ENCODE measurements around the gene MLXIPL. TPM values are rescaled to one million over a fixed set of nuclear protein-coding genes. Genes with fewer than 3 reads are reported as not detected.

MLXIPL gene
- total RNA-seq, 1 experiment from 2014 or later = 20.6 TPM

GRCh38 chr7:73642834-73643233, 18.5 kb upstream of the MLXIPL start:
- no peaks in the 10 kb centered on the region for H3K9me3 ChIP-seq (ENCODE audit: low read depth, low read length, poor library complexity, severe bottlenecking)
- H3K27ac ChIP-seq (ENCODE audit: low read depth, low read length, poor library complexity, severe bottlenecking) = no peak overlapping the region
- H3K27me3 ChIP-seq (replicated peaks; ENCODE audit: insufficient read depth, low read depth, low read length, poor library complexity) = no peaks in the 10 kb centered on the region
- H3K36me3 ChIP-seq (ENCODE audit: insufficient read depth, low read length, poor library complexity, severe bottlenecking) = no peaks in the 10 kb centered on the region
- no peak for DNase-seq (ENCODE audit: low spot score)
- no peak overlapping the region for H3K4me3 ChIP-seq (ENCODE audit: low read depth, low read length, poor library complexity, severe bottlenecking)
- BruUV-seq (replicated peaks) = no TSS peak
- H3K4me1 ChIP-seq (ENCODE audit: insufficient read depth, low read length, poor library complexity, severe bottlenecking) = peaks cover under 1% of the 10 kb centered on the region
- intact Hi-C loops (cut with micrococcal nuclease; ENCODE audit: unreplicated experiment) = no loop called here
- TF ChIP-seq EZH2 (IDR thresholded peaks at IDR 0.05; ENCODE audit: borderline replicate concordance, low read depth, low read length, poor library complexity, severe bottlenecking) (no peak), CTCF (conservative IDR thresholded peaks at IDR 0.05; ENCODE audit: low read depth, low read length) (no peak)
- POLR2A ChIA-PET (ENCODE audit: low non-redundant PET) = no interaction called here
- CTCF ChIA-PET = no interaction called here

GRCh38 chr7:73638911-73639310, 14.6 kb upstream of the MLXIPL start:
- no peak for TF ChIP-seq EZH2 (IDR thresholded peaks at IDR 0.05; ENCODE audit: borderline replicate concordance, low read depth, low read length, poor library complexity, severe bottlenecking)
- TF ChIP-seq CTCF (conservative IDR thresholded peaks at IDR 0.05; ENCODE audit: low read depth, low read length) = no peak
- H3K27ac ChIP-seq (ENCODE audit: low read depth, low read length, poor library complexity, severe bottlenecking) = no peak overlapping the region
- no peak for DNase-seq (ENCODE audit: low spot score)
- BruUV-seq (replicated peaks) = no TSS peak
- no peaks in the 10 kb centered on the region for H3K36me3 ChIP-seq (ENCODE audit: insufficient read depth, low read length, poor library complexity, severe bottlenecking)
- POLR2A ChIA-PET (ENCODE audit: low non-redundant PET) = no interaction called here
- peaks cover 7% of the 10 kb centered on the region for H3K4me1 ChIP-seq (ENCODE audit: insufficient read depth, low read length, poor library complexity, severe bottlenecking)
- CTCF ChIA-PET = no interaction called here
- no peak overlapping the region for H3K4me3 ChIP-seq (ENCODE audit: low read depth, low read length, poor library complexity, severe bottlenecking)
- intact Hi-C loops (cut with micrococcal nuclease; ENCODE audit: unreplicated experiment) = no loop called here
- H3K9me3 ChIP-seq (ENCODE audit: low read depth, low read length, poor library complexity, severe bottlenecking) = no peaks in the 10 kb centered on the region
- H3K27me3 ChIP-seq (replicated peaks; ENCODE audit: insufficient read depth, low read depth, low read length, poor library complexity) = no peaks in the 10 kb centered on the region

GRCh38 chr7:73635428-73636200, 11.3 kb upstream of the MLXIPL start:
- Histone ChIP-seq H3K36me3 (ENCODE audit: insufficient read depth, low read length, poor library complexity, severe bottlenecking) (no peaks in the 10 kb centered on the region), H3K27me3 (replicated peaks; ENCODE audit: insufficient read depth, low read depth, low read length, poor library complexity) (no peaks in the 10 kb centered on the region), H3K4me3 (ENCODE audit: low read depth, low read length, poor library complexity, severe bottlenecking) (no peak overlapping the region), H3K4me1 (ENCODE audit: insufficient read depth, low read length, poor library complexity, severe bottlenecking) (peaks cover 7% of the 10 kb centered on the region), H3K27ac (ENCODE audit: low read depth, low read length, poor library complexity, severe bottlenecking) (no peak overlapping the region), H3K9me3 (ENCODE audit: low read depth, low read length, poor library complexity, severe bottlenecking) (no peaks in the 10 kb centered on the region)
- ChIA-PET POLR2A (ENCODE audit: low non-redundant PET) (interaction anchor here (0.9 kb wide), 1 partner anchor 11 kb away, joined by 3 read pairs; no protein-coding TSS in a partner anchor), CTCF (no interaction called here)
- TF ChIP-seq CTCF (conservative IDR thresholded peaks at IDR 0.05; ENCODE audit: low read depth, low read length) (no peak), EZH2 (IDR thresholded peaks at IDR 0.05; ENCODE audit: borderline replicate concordance, low read depth, low read length, poor library complexity, severe bottlenecking) (no peak)
- intact Hi-C loops (cut with micrococcal nuclease; ENCODE audit: unreplicated experiment) = loop anchor here (1.0 kb wide), 1 partner anchor 13 kb away; no protein-coding TSS in a partner anchor
- no peak for DNase-seq (ENCODE audit: low spot score)
- no TSS peak for BruUV-seq (replicated peaks)
